Activated CD4-positive, alpha-beta T cell treated with anti-CD3 and anti-CD28 coated beads, Interleukin-2, amount 10 ng/mL, durations not matched to agents 24 days and 14 days (primary cell): Measurements from ENCODE around the gene GSTT2. TPM values are rescaled to one million over a fixed set of nuclear protein-coding genes. Genes with fewer than 3 reads are reported as not detected.
A peak's percentile ranks its signal among the peaks of the same experiment; 100 is the strongest.
"Not testable (repeated sequence)": the region's sequence is repeated elsewhere in the genome, so short reads cannot be mapped to it uniquely, and the experiment has no call there.

Source experiments
- DNase-seq: peaks from one replicate; pipeline ENCODE4 v3.0.0; 2022
- H3K27ac Mint-ChIP-seq: one replicate; pipeline ENCODE4 v1.8.0; 2022; ENCODE audit warnings: mild to moderate bottlenecking, mixed read lengths
- H3K27me3 Mint-ChIP-seq: one replicate; pipeline ENCODE4 v1.8.0; 2022; ENCODE audit warnings: mixed read lengths
- H3K36me3 Mint-ChIP-seq: one replicate; pipeline ENCODE4 v1.8.0; 2022; ENCODE audit warnings: low read depth, mild to moderate bottlenecking, mixed read lengths
- H3K4me1 Mint-ChIP-seq: one replicate; pipeline ENCODE4 v1.8.0; 2021; ENCODE audit warnings: mixed read lengths
- H3K4me3 Mint-ChIP-seq: one replicate; pipeline ENCODE4 v1.8.0; 2022; ENCODE audit warnings: mild to moderate bottlenecking, moderate library complexity, mixed read lengths
- H3K9me3 Mint-ChIP-seq: one replicate; pipeline ENCODE4 v1.8.0; 2021; ENCODE audit warnings: mixed read lengths
- intact Hi-C: fragments of 100-400 bp; cut with micrococcal nuclease; formaldehyde crosslinking; loops from one replicate; pipeline ENCODE4 v1.15.1; 2023
- total RNA-seq: library from RNA; stranded (reverse); gene quantifications from 2 replicates; pipeline ENCODE4 v1.2.3, GENCODE V29; 2022

Gene GSTT2
- total RNA-seq, 1 donor from 2014 or later: 0.42 TPM

GRCh38 chr22:23961084-23961771, 18.7 kb upstream of the GSTT2 start, which contains the start of gene GSTT2B:
Gene GSTT2B, minus strand, starts transcription at chr22:23961195. Its CDS starts 64 bp downstream, at chr22:23961131.
- H3K27me3 Mint-ChIP-seq, H3K4me3 Mint-ChIP-seq, H3K27ac Mint-ChIP-seq, H3K9me3 Mint-ChIP-seq, H3K4me1 Mint-ChIP-seq, H3K36me3 Mint-ChIP-seq, intact Hi-C loops, DNase-seq: not testable (repeated sequence)

- H3K4me3 Mint-ChIP-seq, H3K9me3 Mint-ChIP-seq, DNase-seq, H3K27me3 Mint-ChIP-seq, H3K27ac Mint-ChIP-seq, intact Hi-C loops: not testable (repeated sequence)
- Mint-ChIP-seq H3K4me1 (peaks cover 18% of the 10 kb centered on the region), H3K36me3 (peaks cover 17% of the 10 kb centered on the region)
These were observed 13.8 kb upstream of the GSTT2 start for GRCh38 chr22:23966094-23966493.

- H3K27me3 Mint-ChIP-seq, intact Hi-C loops, DNase-seq, H3K9me3 Mint-ChIP-seq, H3K27ac Mint-ChIP-seq, H3K4me3 Mint-ChIP-seq: not testable (repeated sequence)
- H3K36me3 Mint-ChIP-seq: peaks cover 20% of the 10 kb centered on the region
- H3K4me1 Mint-ChIP-seq: peaks cover 20% of the 10 kb centered on the region
These were observed 13.4 kb upstream of the GSTT2 start, which contains the start of gene DDTL for GRCh38 chr22:23966568-23966967. Gene DDTL, plus strand, starts transcription at chr22:23966888. Its CDS starts 27 bp downstream, at chr22:23966915.

GRCh38 chr22:23969071-23969470, 10.9 kb upstream of the GSTT2 start:
- H3K27me3 Mint-ChIP-seq: no peaks in the 10 kb centered on the region
- H3K9me3 Mint-ChIP-seq: no peaks in the 10 kb centered on the region
- DNase-seq: no peak
- intact Hi-C loops: no loop called here
- peaks cover 24% of the 10 kb centered on the region for H3K4me1 Mint-ChIP-seq
- H3K4me3 Mint-ChIP-seq: peak overlapping the region; percentile 50
- H3K36me3 Mint-ChIP-seq: peaks cover 23% of the 10 kb centered on the region
- no peak overlapping the region for H3K27ac Mint-ChIP-seq

- Mint-ChIP-seq H3K9me3 (no peaks in the 10 kb centered on the region), H3K27me3 (no peaks in the 10 kb centered on the region), H3K4me1 (peaks cover 24% of the 10 kb centered on the region), H3K36me3 (peaks cover 23% of the 10 kb centered on the region), H3K4me3 (peak overlapping the region; percentile 35), H3K27ac (peak overlapping the region; percentile 49)
- intact Hi-C loops: no loop called here
- DNase-seq: no peak
These were observed 9.7 kb upstream of the GSTT2 start for GRCh38 chr22:23970201-23970641.

GRCh38 chr22:23970816-23971486, 9.0 kb upstream of the GSTT2 start:
- Mint-ChIP-seq H3K4me3 (peak overlapping the region; percentile 35), H3K4me1 (peaks cover 24% of the 10 kb centered on the region), H3K9me3 (no peaks in the 10 kb centered on the region), H3K27me3 (no peaks in the 10 kb centered on the region), H3K36me3 (peaks cover 23% of the 10 kb centered on the region), H3K27ac (peak overlapping the region; percentile 8)
- DNase-seq: no peak
- intact Hi-C loops: no loop called here

- intact Hi-C loops, H3K9me3 Mint-ChIP-seq, H3K27me3 Mint-ChIP-seq, DNase-seq, H3K27ac Mint-ChIP-seq: not testable (repeated sequence)
- Mint-ChIP-seq H3K36me3 (peaks cover 23% of the 10 kb centered on the region), H3K4me3 (peak overlapping the region; percentile 61), H3K4me1 (peaks cover 24% of the 10 kb centered on the region)
These were observed 8.0 kb upstream of the GSTT2 start for GRCh38 chr22:23971927-23972326.

- DNase-seq, intact Hi-C loops, H3K27ac Mint-ChIP-seq: not testable (repeated sequence)
These were observed 5.6 kb upstream of the GSTT2 start, which contains the start of gene DDT for GRCh38 chr22:23974345-23974744. Gene DDT, minus strand, starts transcription at chr22:23974441. Its CDS starts 27 bp downstream, at chr22:23974414.

GRCh38 chr22:23974836-23975352, 5.0 kb upstream of the GSTT2 start:
- H3K27ac Mint-ChIP-seq, H3K4me3 Mint-ChIP-seq, DNase-seq, intact Hi-C loops, H3K9me3 Mint-ChIP-seq, H3K27me3 Mint-ChIP-seq: not testable (repeated sequence)
- Mint-ChIP-seq H3K4me1 (peaks cover 14% of the 10 kb centered on the region), H3K36me3 (peaks cover 15% of the 10 kb centered on the region)

More at GRCh38 chr22:23974345-23974744, 5.6 kb upstream of the GSTT2 start, which contains the start of gene DDT:
- H3K4me3 Mint-ChIP-seq, H3K27me3 Mint-ChIP-seq, H3K9me3 Mint-ChIP-seq: not testable (repeated sequence)
- Mint-ChIP-seq H3K36me3 (peaks cover 19% of the 10 kb centered on the region), H3K4me1 (peaks cover 19% of the 10 kb centered on the region)

- H3K4me1 Mint-ChIP-seq, H3K4me3 Mint-ChIP-seq, H3K27ac Mint-ChIP-seq, intact Hi-C loops, H3K27me3 Mint-ChIP-seq, H3K9me3 Mint-ChIP-seq, H3K36me3 Mint-ChIP-seq, DNase-seq: not testable (repeated sequence)
These were observed 2.6 kb upstream of the GSTT2 start for GRCh38 chr22:23977304-23977703.

- H3K4me3 Mint-ChIP-seq, H3K36me3 Mint-ChIP-seq, H3K9me3 Mint-ChIP-seq, DNase-seq, H3K27me3 Mint-ChIP-seq, H3K4me1 Mint-ChIP-seq, H3K27ac Mint-ChIP-seq: not testable (repeated sequence)
- intact Hi-C loops: loop anchor here (10.0 kb wide), 2 partner anchors 264 to 544 kb away; partner anchors contain the start of gene GGT5
These were observed 633 bp downstream of the GSTT2 start for GRCh38 chr22:23980567-23980966.

GRCh38 chr22:23984430-23984829, 4.5 kb downstream of the GSTT2 start:
- DNase-seq: peak; percentile 90

GRCh38 chr22:23986089-23986488, 6.2 kb downstream of the GSTT2 start:
- H3K4me1 Mint-ChIP-seq: peaks cover 11% of the 10 kb centered on the region
- H3K4me3 Mint-ChIP-seq, H3K27ac Mint-ChIP-seq, H3K36me3 Mint-ChIP-seq, DNase-seq, H3K9me3 Mint-ChIP-seq, H3K27me3 Mint-ChIP-seq: not testable (repeated sequence)
- intact Hi-C loops: loop anchor here (10.0 kb wide), 2 partner anchors 259 to 539 kb away; partner anchors contain the start of gene GGT5

More at GRCh38 chr22:23984430-23984829, 4.5 kb downstream of the GSTT2 start:
- Mint-ChIP-seq H3K4me1 (peaks cover 9% of the 10 kb centered on the region), H3K27me3 (peaks cover 2% of the 10 kb centered on the region), H3K36me3 (no peaks in the 10 kb centered on the region), H3K4me3 (no peak overlapping the region), H3K27ac (no peak overlapping the region), H3K9me3 (no peaks in the 10 kb centered on the region)
- intact Hi-C loops: loop anchor here (10.0 kb wide), 2 partner anchors 260 to 540 kb away; partner anchors contain the start of gene GGT5
